ENCODE data around the gene COX15.

COX15 gene

DNA sequence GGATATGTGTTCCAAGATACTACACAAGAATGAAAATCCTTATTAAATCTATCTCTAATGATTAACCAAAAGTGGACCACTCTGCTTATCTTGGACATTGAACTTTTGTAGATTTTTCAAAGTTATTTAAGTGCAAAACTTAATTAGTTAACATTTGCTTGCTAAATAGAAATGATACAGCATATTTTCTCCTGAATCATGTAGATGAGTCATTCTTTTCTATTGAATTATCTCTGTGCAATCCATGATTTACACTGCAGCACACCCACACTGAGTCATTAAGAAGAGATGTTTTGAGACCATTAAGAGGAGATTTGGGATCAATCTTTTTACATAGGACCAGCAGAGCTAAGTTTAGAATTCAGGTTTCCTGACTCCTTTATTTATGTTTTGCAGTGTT, 43.9 kb upstream of the COX15 start:
- Histone ChIP-seq H3K36me3 (ENCODE audit: control insufficient read depth, low read length) (no peaks in the 10 kb centered on the region), H3K4me3 (ENCODE audit: low read length) (no peak overlapping the region), H3K4me1 (ENCODE audit: control insufficient read depth, low read length) (peaks cover 34% of the 10 kb centered on the region), H4K20me1 (ENCODE audit: control insufficient read depth, insufficient read depth, low read depth, low read length) (no peaks in the 10 kb centered on the region), H3K4me2 (ENCODE audit: low read length) (no peak overlapping the region), H3F3A (ENCODE audit: control insufficient read depth, insufficient read depth) (0 out of 2 replicates have a peak, but pooled peaks cover 7% of the 10 kb centered on the region), H3K79me2 (ENCODE audit: control insufficient read depth, low read length) (no peaks in the 10 kb centered on the region), H3K27ac (ENCODE audit: low read depth, low read length) (no peak overlapping the region), H3K9me2 (replicated peaks; ENCODE audit: control insufficient read depth, low read length) (no peaks in the 10 kb centered on the region), H3K9me3 (ENCODE audit: control insufficient read depth, insufficient read depth, low read length) (no peaks in the 10 kb centered on the region), H3K27me3 (ENCODE audit: control insufficient read depth, low read length) (no peaks in the 10 kb centered on the region)
- TF ChIP-seq, protein P1, sequence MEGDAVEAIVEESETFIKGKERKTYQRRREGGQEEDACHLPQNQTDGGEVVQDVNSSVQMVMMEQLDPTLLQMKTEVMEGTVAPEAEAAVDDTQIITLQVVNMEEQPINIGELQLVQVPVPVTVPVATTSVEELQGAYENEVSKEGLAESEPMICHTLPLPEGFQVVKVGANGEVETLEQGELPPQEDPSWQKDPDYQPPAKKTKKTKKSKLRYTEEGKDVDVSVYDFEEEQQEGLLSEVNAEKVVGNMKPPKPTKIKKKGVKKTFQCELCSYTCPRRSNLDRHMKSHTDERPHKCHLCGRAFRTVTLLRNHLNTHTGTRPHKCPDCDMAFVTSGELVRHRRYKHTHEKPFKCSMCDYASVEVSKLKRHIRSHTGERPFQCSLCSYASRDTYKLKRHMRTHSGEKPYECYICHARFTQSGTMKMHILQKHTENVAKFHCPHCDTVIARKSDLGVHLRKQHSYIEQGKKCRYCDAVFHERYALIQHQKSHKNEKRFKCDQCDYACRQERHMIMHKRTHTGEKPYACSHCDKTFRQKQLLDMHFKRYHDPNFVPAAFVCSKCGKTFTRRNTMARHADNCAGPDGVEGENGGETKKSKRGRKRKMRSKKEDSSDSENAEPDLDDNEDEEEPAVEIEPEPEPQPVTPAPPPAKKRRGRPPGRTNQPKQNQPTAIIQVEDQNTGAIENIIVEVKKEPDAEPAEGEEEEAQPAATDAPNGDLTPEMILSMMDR (IDR thresholded peaks at IDR 0.05; ENCODE audit: low read depth, low read length, poor library complexity, severe bottlenecking) = no peak
- TF ChIP-seq EZH2phosphoT487 (IDR thresholded peaks at IDR 0.05; ENCODE audit: borderline replicate concordance, low read length) = no peak

DNA sequence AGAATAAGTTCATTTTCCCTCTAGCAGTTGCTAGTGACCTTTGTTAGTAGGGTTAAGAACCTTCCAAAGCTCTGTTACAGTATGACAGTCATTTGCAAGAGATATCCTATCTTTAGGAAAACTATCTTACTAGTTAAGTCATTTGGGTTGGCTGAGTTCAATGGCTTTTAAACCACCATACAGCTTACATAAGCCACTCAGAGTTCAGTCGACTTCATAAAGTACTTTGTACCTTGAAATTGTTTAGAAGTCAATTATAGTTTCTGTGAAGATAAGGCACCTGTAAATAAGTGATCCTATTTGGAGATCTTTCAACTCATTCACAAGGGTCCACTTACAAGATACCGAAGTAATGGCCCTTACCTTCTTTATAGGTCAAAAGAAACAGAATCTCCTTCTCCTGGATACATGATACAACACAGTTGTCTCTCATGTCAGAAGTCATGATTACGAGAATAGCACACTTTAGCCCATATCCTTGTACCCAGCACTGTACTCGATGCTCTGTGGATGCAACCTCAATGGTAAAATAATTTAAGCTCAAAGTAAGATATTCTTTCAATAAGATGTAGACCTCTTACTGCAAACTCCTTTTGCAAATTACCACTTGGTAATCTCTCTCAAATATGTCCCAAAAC, 38.6 kb upstream of the COX15 start:
- no peak overlapping the region for H3K4me2 ChIP-seq (ENCODE audit: low read length)
- H3K79me2 ChIP-seq (ENCODE audit: control insufficient read depth, low read length) = no peaks in the 10 kb centered on the region
- no peaks in the 10 kb centered on the region for H3K4me1 ChIP-seq (ENCODE audit: control insufficient read depth, low read length)
- no peaks in the 10 kb centered on the region for H3K36me3 ChIP-seq (ENCODE audit: control insufficient read depth, low read length)
- H3K27me3 ChIP-seq (ENCODE audit: control insufficient read depth, low read length) = no peaks in the 10 kb centered on the region
- 0 out of 2 replicates have a peak, but pooled peaks cover 3% of the 10 kb centered on the region for H3F3A ChIP-seq (ENCODE audit: control insufficient read depth, insufficient read depth)
- no peaks in the 10 kb centered on the region for H3K9me2 ChIP-seq (replicated peaks; ENCODE audit: control insufficient read depth, low read length)
- no peak overlapping the region for H3K27ac ChIP-seq (ENCODE audit: low read depth, low read length)
- H3K9me3 ChIP-seq (ENCODE audit: control insufficient read depth, insufficient read depth, low read length) = no peaks in the 10 kb centered on the region
- H3K4me3 ChIP-seq (ENCODE audit: low read length) = no peak overlapping the region
- TF ChIP-seq EZH2phosphoT487 (IDR thresholded peaks at IDR 0.05; ENCODE audit: borderline replicate concordance, low read length) = no peak
- TF ChIP-seq, protein P1 (IDR thresholded peaks at IDR 0.05; ENCODE audit: low read depth, low read length, poor library complexity, severe bottlenecking) = no peak
- no peaks in the 10 kb centered on the region for H4K20me1 ChIP-seq (ENCODE audit: control insufficient read depth, insufficient read depth, low read depth, low read length)

DNA sequence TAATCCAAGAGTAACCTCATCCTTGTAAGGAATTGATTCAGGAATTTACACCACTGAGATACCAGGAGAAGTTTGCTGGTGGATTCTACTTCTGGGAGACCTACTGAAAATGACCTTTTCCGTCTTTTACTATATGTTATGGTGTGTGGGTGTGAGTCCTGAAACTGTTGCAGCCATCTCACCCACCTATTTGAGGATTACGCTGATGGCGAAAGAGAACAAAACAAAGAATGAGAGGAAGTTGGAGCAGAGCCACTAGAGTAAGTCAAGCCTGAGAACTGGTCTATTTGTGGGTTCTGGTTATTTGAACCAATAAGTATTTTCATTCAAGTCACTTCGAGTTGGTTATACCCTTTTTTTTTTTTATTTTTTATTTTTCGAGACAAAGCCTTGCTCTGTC, 37.8 kb upstream of the COX15 start:
- 0 out of 2 replicates have a peak, but pooled peaks cover under 1% of the 10 kb centered on the region for H3F3A ChIP-seq (ENCODE audit: control insufficient read depth, insufficient read depth)
- H3K4me2 ChIP-seq (ENCODE audit: low read length) = no peak overlapping the region
- TF ChIP-seq EZH2phosphoT487 (IDR thresholded peaks at IDR 0.05; ENCODE audit: borderline replicate concordance, low read length) = no peak
- TF ChIP-seq, protein P1 (IDR thresholded peaks at IDR 0.05; ENCODE audit: low read depth, low read length, poor library complexity, severe bottlenecking) = no peak
- H3K27me3 ChIP-seq (ENCODE audit: control insufficient read depth, low read length) = no peaks in the 10 kb centered on the region
- H3K4me3 ChIP-seq (ENCODE audit: low read length) = no peak overlapping the region
- no peaks in the 10 kb centered on the region for H3K36me3 ChIP-seq (ENCODE audit: control insufficient read depth, low read length)
- no peaks in the 10 kb centered on the region for H4K20me1 ChIP-seq (ENCODE audit: control insufficient read depth, insufficient read depth, low read depth, low read length)
- H3K27ac ChIP-seq (ENCODE audit: low read depth, low read length) = no peak overlapping the region
- no peaks in the 10 kb centered on the region for H3K9me3 ChIP-seq (ENCODE audit: control insufficient read depth, insufficient read depth, low read length)
- H3K4me1 ChIP-seq (ENCODE audit: control insufficient read depth, low read length) = no peaks in the 10 kb centered on the region
- no peaks in the 10 kb centered on the region for H3K9me2 ChIP-seq (replicated peaks; ENCODE audit: control insufficient read depth, low read length)
- H3K79me2 ChIP-seq (ENCODE audit: control insufficient read depth, low read length) = no peaks in the 10 kb centered on the region

Data from DOHH2 (cell line).